GM18867 (cell line): ENCODE results near the gene ALOX5AP.
A peak's percentile ranks its signal among the peaks of the same experiment; 100 is the strongest.

Experiments used
- ATAC-seq: cut with Tn5 transposase; IDR thresholded peaks from one replicate; pipeline ENCODE4 v1.9.1; 2021; ENCODE audit warnings: mild to moderate bottlenecking, moderate library complexity; ENCODE audit not compliant: unreplicated experiment

The ALOX5AP gene

GRCh38 chr13:30796631-30797601, 61.6 kb downstream of the ALOX5AP start:
- ATAC-seq, result no peak

- no peak for ATAC-seq
Measured at GRCh38 chr13:30797847-30798535, 62.6 kb downstream of the ALOX5AP start.

GRCh38 chr13:30798776-30799355, 63.5 kb downstream of the ALOX5AP start:
- no peak for ATAC-seq

GRCh38 chr13:30799356-30799824, 64.0 kb downstream of the ALOX5AP start:
- ATAC-seq, result no peak

GRCh38 chr13:30800107-30800506, 64.8 kb downstream of the ALOX5AP start:
- no peak for ATAC-seq

- peak; percentile 17 for ATAC-seq
Measured at GRCh38 chr13:30802501-30802900, 67.2 kb downstream of the ALOX5AP start.

GRCh38 chr13:30802953-30803478, 67.7 kb downstream of the ALOX5AP start:
- ATAC-seq, result peak; percentile 93

GRCh38 chr13:30803749-30804148, 68.4 kb downstream of the ALOX5AP start:
- no peak for ATAC-seq

- ATAC-seq, result no peak
Measured at GRCh38 chr13:30804474-30804873, 69.1 kb downstream of the ALOX5AP start.

- no peak for ATAC-seq
Measured at GRCh38 chr13:30805132-30805537, 69.8 kb downstream of the ALOX5AP start.

GRCh38 chr13:30805603-30806011, 70.3 kb downstream of the ALOX5AP start:
- no peak for ATAC-seq

GRCh38 chr13:30806784-30807183, 71.4 kb downstream of the ALOX5AP start:
- no peak for ATAC-seq

- ATAC-seq, result no peak
Measured at GRCh38 chr13:30807392-30807791, 72.0 kb downstream of the ALOX5AP start.

GRCh38 chr13:30808600-30808999, 73.3 kb downstream of the ALOX5AP start:
- ATAC-seq, result no peak

- no peak for ATAC-seq
Measured at GRCh38 chr13:30809787-30810186, 74.4 kb downstream of the ALOX5AP start.

GRCh38 chr13:30810261-30810701, 74.9 kb downstream of the ALOX5AP start:
- ATAC-seq, result no peak

- ATAC-seq, result no peak
Measured at GRCh38 chr13:30810801-30811200, 75.5 kb downstream of the ALOX5AP start.
